ENCODE measurements around the gene TTC13.

The TTC13 gene

GRCh38 chr1:230950404-230950803, 28.3 kb downstream of the TTC13 start:
- no peak for DNase-seq (ENCODE audit: low read depth in 2 of 2)

GRCh38 chr1:230948903-230949302, 29.8 kb downstream of the TTC13 start:
- no peak for DNase-seq (ENCODE audit: low read depth in 2 of 2)

- no peak for DNase-seq (ENCODE audit: low read depth in 2 of 2)
Observed at GRCh38 chr1:230948301-230948700, 30.4 kb downstream of the TTC13 start.

- no peak for DNase-seq (ENCODE audit: low read depth in 2 of 2)
Observed at GRCh38 chr1:230943048-230943593, 35.5 kb downstream of the TTC13 start.

GRCh38 chr1:230940848-230941247, 37.8 kb downstream of the TTC13 start:
- no peak for DNase-seq (ENCODE audit: low read depth in 2 of 2)

- DNase-seq (ENCODE audit: low read depth in 2 of 2): no peak
Observed at GRCh38 chr1:230939806-230940489, 38.7 kb downstream of the TTC13 start.

GRCh38 chr1:230938924-230939368, 39.7 kb downstream of the TTC13 start:
- DNase-seq (ENCODE audit: low read depth in 2 of 2): no peak

GRCh38 chr1:230937371-230937770, 41.3 kb downstream of the TTC13 start:
- DNase-seq (ENCODE audit: low read depth in 2 of 2): no peak

GRCh38 chr1:230936475-230936874, 42.2 kb downstream of the TTC13 start:
- DNase-seq (ENCODE audit: low read depth in 2 of 2): no peak

GRCh38 chr1:230935852-230936251, 42.8 kb downstream of the TTC13 start:
- DNase-seq (ENCODE audit: low read depth in 2 of 2): no peak

- no peak for DNase-seq (ENCODE audit: low read depth in 2 of 2)
Observed at GRCh38 chr1:230930986-230931385, 47.7 kb downstream of the TTC13 start.

GRCh38 chr1:230926182-230926581, 52.5 kb downstream of the TTC13 start:
- DNase-seq (ENCODE audit: low read depth in 2 of 2): no peak

- no peak for DNase-seq (ENCODE audit: low read depth in 2 of 2)
Observed at GRCh38 chr1:230925608-230926007, 53.1 kb downstream of the TTC13 start.

- DNase-seq (ENCODE audit: low read depth in 2 of 2): no peak
Observed at GRCh38 chr1:230923176-230923575, 55.5 kb downstream of the TTC13 start.

- no peak for DNase-seq (ENCODE audit: low read depth in 2 of 2)
Observed at GRCh38 chr1:230922620-230923019, 56.0 kb downstream of the TTC13 start.

- no peak for DNase-seq (ENCODE audit: low read depth in 2 of 2)
Observed at GRCh38 chr1:230919207-230919606, 59.5 kb downstream of the TTC13 start.

- DNase-seq (ENCODE audit: low read depth in 2 of 2): peak; percentile 67
Observed at GRCh38 chr1:230917284-230918135, 61.2 kb downstream of the TTC13 start.

- no peak for DNase-seq (ENCODE audit: low read depth in 2 of 2)
Observed at GRCh38 chr1:230916587-230917283, 61.9 kb downstream of the TTC13 start.

GRCh38 chr1:230915078-230915477, 63.6 kb downstream of the TTC13 start:
- no peak for DNase-seq (ENCODE audit: low read depth in 2 of 2)

- DNase-seq (ENCODE audit: low read depth in 2 of 2): no peak
Observed at GRCh38 chr1:230913496-230913895, 65.2 kb downstream of the TTC13 start.

GRCh38 chr1:230910755-230911117, 67.9 kb downstream of the TTC13 start:
- no peak for DNase-seq (ENCODE audit: low read depth in 2 of 2)

Data from stimulated activated CD4-positive, alpha-beta T cell treated with anti-CD3 and anti-CD28 coated beads, Interleukin-4, amount 100 ng/mL, for 48 hours (primary cell).